D721Med (cell line): ENCODE measurements around the gene ANO8.

Experiments
- DNase-seq: peaks from one replicate; pipeline ENCODE4 v3.0.0; 2011; ENCODE audit warnings: low spot score; ENCODE audit not compliant: insufficient read length
- FAIRE-seq: peaks from 2 replicates; lab custom pipeline; 2011; peaks lifted over from hg19 to GRCh38; lab: Jason Lieb, UNC
- CTCF ChIP-seq: IDR thresholded peaks from 2 replicates; pipeline ENCODE4 v1.5.1; 2012; ENCODE audit warnings: mild to moderate bottlenecking, control low read depth; ENCODE audit not compliant: insufficient read depth; ENCODE audit errors: missing control alignments

ANO8 gene

DNA sequence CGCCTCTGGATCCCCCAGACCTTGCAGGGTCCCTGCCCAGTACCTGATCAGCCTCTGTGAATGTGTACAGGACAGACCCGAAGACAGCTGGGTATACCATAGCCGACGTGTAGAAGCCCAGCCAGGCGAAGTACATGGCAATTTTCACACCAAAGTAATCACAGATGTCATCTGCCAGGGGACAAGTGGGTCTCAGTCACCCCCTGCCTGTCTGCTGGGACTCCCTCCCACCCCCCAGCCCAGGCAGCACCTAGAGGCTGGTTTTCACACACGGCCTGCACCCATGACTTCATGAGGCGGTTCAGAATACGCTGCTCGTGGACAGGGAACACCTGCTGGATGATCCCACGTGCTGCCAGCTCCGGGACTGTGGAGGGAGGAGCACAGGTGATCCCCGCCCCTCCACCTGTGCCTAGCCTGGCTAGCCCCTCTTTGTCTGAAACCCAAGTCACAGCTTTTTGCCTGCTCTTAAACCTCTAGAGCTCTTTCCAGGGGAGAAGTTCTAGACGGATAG, 3.6 kb downstream of the ANO8 start:
- DNase-seq: no peak
- FAIRE-seq: no peak
- no peak for TF ChIP-seq CTCF

GRCh38 chr19:17330262-17331044, 4.2 kb downstream of the ANO8 start:
- FAIRE-seq (no peak), DNase-seq (no peak)
- no peak for TF ChIP-seq CTCF

- DNase-seq: no peak
- TF ChIP-seq CTCF: no peak
- no peak for FAIRE-seq
Observed at GRCh38 chr19:17329366-17330261, 5.0 kb downstream of the ANO8 start.

DNA sequence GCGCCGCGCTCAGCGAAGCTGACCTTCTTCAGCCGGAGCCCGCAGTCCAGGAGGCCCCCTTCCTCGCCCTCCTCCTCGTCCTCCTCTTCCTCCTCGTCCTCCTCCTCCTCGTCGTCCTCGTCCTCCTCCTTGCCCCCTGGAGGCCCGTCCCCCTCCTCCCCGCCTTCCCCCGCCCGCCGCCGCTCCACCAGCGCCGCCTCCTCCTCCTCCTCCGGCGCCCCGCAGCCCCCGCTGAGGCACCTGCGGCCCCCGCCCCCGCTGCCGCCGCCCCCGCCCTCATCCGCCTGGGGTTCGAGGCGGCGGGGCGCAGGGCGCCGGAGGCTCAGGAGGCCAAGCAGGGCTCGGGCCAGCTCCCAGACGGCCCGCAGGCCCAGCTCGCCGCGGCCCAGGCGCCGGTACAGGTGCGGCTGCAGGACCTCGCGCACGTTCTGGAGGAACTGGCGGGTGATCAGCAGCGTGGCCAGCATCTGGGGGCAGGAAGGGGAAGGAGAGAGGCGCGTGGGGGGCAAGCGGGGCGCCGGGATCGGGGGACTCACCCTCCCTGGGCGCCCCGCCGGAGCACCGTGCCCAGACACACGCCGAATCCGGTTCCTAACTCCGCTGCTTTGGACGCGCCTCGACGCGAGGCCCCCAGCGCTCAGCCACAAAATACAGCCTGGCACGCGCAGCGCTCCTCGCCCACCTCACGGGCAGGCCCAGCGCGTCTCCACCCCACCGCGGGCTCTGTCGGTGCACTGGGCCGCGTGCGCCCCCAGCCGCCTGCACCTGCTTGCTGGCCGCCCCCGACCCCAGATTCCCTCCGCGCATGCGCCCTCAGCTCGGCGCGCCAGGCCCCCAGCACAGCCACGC, 5.9 kb downstream of the ANO8 start:
- no peak for FAIRE-seq
- DNase-seq: no peak

GRCh38 chr19:17327654-17328516, 6.8 kb downstream of the ANO8 start:
- DNase-seq (no peak), FAIRE-seq (no peak)
- no peak for TF ChIP-seq CTCF

More for the DNA sequence above, 5.9 kb downstream of the ANO8 start:
- TF ChIP-seq CTCF: no peak

DNA sequence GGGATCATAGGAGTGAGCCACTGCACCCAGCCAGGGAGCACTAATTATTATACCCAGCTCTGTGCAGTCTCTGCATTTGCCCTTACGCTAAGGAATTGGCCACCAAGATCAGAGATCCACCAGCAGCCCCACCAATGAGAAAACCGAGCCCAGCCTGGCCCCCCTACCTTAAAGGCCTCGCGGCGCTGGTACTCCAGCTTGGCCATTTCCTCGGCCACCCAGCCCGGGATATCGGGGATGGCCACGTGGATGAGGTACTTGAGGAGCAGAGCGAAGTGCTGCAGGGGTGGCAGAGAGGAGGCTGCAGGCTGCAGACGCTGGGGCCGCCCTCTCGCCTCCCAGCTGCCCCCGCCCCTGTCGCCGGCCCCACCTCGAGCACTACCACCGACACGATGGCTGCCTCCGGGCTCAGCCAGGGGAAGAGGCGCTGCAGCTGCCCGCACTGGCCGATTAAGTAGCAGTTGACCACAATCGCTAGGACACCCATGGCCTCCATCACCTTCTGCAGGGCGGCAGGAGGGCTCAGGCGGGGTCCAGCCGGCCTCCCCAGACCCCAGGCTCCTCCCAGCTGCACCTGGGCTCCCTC, 7.5 kb downstream of the ANO8 start:
- TF ChIP-seq CTCF: no peak
- no peak for DNase-seq
- FAIRE-seq: no peak
